H1 (cell line): Measurements from ENCODE around the gene DPYD. TPM values are rescaled to one million over a fixed set of nuclear protein-coding genes. Genes with fewer than 3 reads are reported as not detected.

Experiments used
- ATF2 ChIP-seq: IDR thresholded peaks from 2 replicates; pipeline ENCODE4 v1.6.1; 2012; ENCODE audit warnings: low read length, inconsistent platforms
- CHD2 ChIP-seq: IDR thresholded peaks from 2 replicates; pipeline ENCODE4 v1.6.1; 2012; ENCODE audit warnings: low read length, improper control_type of control experiment
- CHD7 ChIP-seq: fragments of 300-600 bp; sonication (generic); IDR thresholded peaks from 2 replicates; pipeline ENCODE4 v1.7.1; 2012; ENCODE audit warnings: low read length, moderate library complexity, mild to moderate bottlenecking, inconsistent platforms; ENCODE audit not compliant: insufficient replicate concordance
- HDAC2 ChIP-seq, 2 experiments: fragments of 300-600 bp in 1 of 2; sonication (generic) in 1 of 2; IDR thresholded peaks; 2 replicates each; pipeline ENCODE4 v1.6.1; 2011 to 2012; ENCODE audit warnings: low read depth in 2 of 2, low read length in 2 of 2, mild to moderate bottlenecking in 2 of 2, moderate library complexity in 2 of 2, borderline replicate concordance in 1 of 2, inconsistent platforms in 1 of 2
- JUND ChIP-seq: IDR thresholded peaks from 2 replicates; pipeline ENCODE4 v1.6.1; 2011; ENCODE audit warnings: mild to moderate bottlenecking, improper control_type of control experiment, low read length
- RAD21 ChIP-seq, 2 experiments: IDR thresholded peaks in 1 of 2; conservative IDR thresholded peaks in 1 of 2; 2 replicates each; pipeline ENCODE4 v1.6.1; 2011; ENCODE audit warnings: low read depth in 2 of 2, low read length in 2 of 2, improper control_type of control experiment in 1 of 2, inconsistent platforms in 1 of 2, mild to moderate bottlenecking in 1 of 2, moderate library complexity in 1 of 2
- RBBP5 ChIP-seq: IDR thresholded peaks from 2 replicates; pipeline ENCODE4 v1.7.1; 2012; ENCODE audit warnings: low read depth, mild to moderate bottlenecking, inconsistent platforms, low read length, moderate library complexity, borderline replicate concordance
- SP2 ChIP-seq: IDR thresholded peaks from 2 replicates; pipeline ENCODE4 v1.6.1; 2012; ENCODE audit warnings: mild to moderate bottlenecking, low read length, inconsistent platforms
- TAF1 ChIP-seq: IDR thresholded peaks from 2 replicates; pipeline ENCODE4 v1.6.1; 2011; ENCODE audit warnings: mild to moderate bottlenecking, low read depth, low read length
- polyA plus RNA-seq, 7 experiments: library from polyadenylated mRNA; depleted of rRNA in 3 of 7; stranded (reverse) in 5 of 7; unstranded in 2 of 7; fragments of >200 nt in 5 of 7; fragments of 200-250 nt in 2 of 7; gene quantifications; 1 replicate in 5 of 7; 2 replicates in 1 of 7; 4 replicates in 1 of 7; pipeline versions ENCODE4 v1.2.1 to v1.2.3, GENCODE V29; 2011 to 2013; ENCODE audit warnings: missing spikeins in 2 of 7, mixed read lengths in 2 of 7
- total RNA-seq: library from RNA; stranded (reverse); fragmentation: NEBNext Ultra II Directional; extraction: Animal tissue kit (Norgen Biotek cat#: 25700); gene quantifications from 2 replicates; pipeline ENCODE4 v1.2.1, GENCODE V29; 2021

Gene DPYD
- total and polyA plus RNA-seq, 2 of the 8 experiments (the other 6 are each of a cell fraction or from before 2014, with no cell fraction given) = 0.29 to 0.73 TPM

- no peak for TF ChIP-seq CHD7
- TF ChIP-seq JUND = no peak
- TF ChIP-seq RAD21 (IDR thresholded peaks at IDR 0.05 in 1 of 2, conservative IDR thresholded peaks at IDR 0.05 in 1 of 2; ENCODE audit: low read depth in 2 of 2, low read length in 2 of 2) = no peak
- no peak for TF ChIP-seq CHD2
- TF ChIP-seq HDAC2 (IDR thresholded peaks at IDR 0.05; ENCODE audit: borderline replicate concordance in 1 of 2, low read depth in 2 of 2, low read length in 2 of 2) = no peak
- no peak for TF ChIP-seq RBBP5
- no peak for TF ChIP-seq SP2
- no peak for TF ChIP-seq TAF1
- no peak for TF ChIP-seq ATF2
Measured at GRCh38 chr1:97334454-97334853, 586.4 kb downstream of the DPYD start (continued).
